ENCODE results near the gene CYB561D2. TPM values are rescaled to one million over a fixed set of nuclear protein-coding genes. Genes with fewer than 3 reads are reported as not detected.

Gene CYB561D2
- polyA plus RNA-seq, 1 donor (not counting 4 experiments of a cell fraction or from before 2014, with no cell fraction given) = 12.3 TPM

- H3K4me3 ChIP-seq (ENCODE audit: control insufficient read depth in 2 of 3, extremely low read depth in 1 of 3, insufficient read depth in 2 of 3, low read depth in 1 of 3, low read length in 3 of 3) = peak overlapping the region; percentile 44 to 74 (median 69)
- H2AFZ ChIP-seq (ENCODE audit: control insufficient read depth, low read length) = peak overlapping the region; percentile 82
- H4K20me1 ChIP-seq (ENCODE audit: control insufficient read depth, extremely low read depth, insufficient read depth, low read length) = no peaks in the 10 kb centered on the region
- H3K79me2 ChIP-seq (ENCODE audit: control insufficient read depth, insufficient read depth, low read length) = peaks cover 24% of the 10 kb centered on the region
- no peaks in the 10 kb centered on the region for H3K36me3 ChIP-seq (ENCODE audit: control insufficient read depth in 2 of 2, extremely low read depth in 1 of 2, insufficient read depth in 2 of 2, low read length in 2 of 2)
- H3K27me3 ChIP-seq (ENCODE audit: control insufficient read depth, extremely low read depth, insufficient read depth, low read length) = no peaks in the 10 kb centered on the region
- H3K4me2 ChIP-seq (ENCODE audit: control insufficient read depth, extremely low read depth, insufficient read depth, low read depth, low read length) = peak overlapping the region; percentile 92
- dilution Hi-C loops (cut with MboI; ENCODE audit: extremely low pct_ligation_motif_present, low sequenced_read_pairs) = no loop called here
- peaks cover 41% of the 10 kb centered on the region for H3K4me1 ChIP-seq (ENCODE audit: control insufficient read depth, extremely low read depth, insufficient read depth, low read length)
- peak overlapping the region; percentile 71 for H3K9ac ChIP-seq (ENCODE audit: control insufficient read depth, extremely low read depth, insufficient read depth, low read length)
- no peaks in the 10 kb centered on the region for H3K9me3 ChIP-seq (ENCODE audit: control insufficient read depth, low read depth, low read length)
- peak overlapping the region; percentile 61 for H3K27ac ChIP-seq (ENCODE audit: control insufficient read depth, insufficient read depth, low read length)
- TF ChIP-seq, protein P1, sequence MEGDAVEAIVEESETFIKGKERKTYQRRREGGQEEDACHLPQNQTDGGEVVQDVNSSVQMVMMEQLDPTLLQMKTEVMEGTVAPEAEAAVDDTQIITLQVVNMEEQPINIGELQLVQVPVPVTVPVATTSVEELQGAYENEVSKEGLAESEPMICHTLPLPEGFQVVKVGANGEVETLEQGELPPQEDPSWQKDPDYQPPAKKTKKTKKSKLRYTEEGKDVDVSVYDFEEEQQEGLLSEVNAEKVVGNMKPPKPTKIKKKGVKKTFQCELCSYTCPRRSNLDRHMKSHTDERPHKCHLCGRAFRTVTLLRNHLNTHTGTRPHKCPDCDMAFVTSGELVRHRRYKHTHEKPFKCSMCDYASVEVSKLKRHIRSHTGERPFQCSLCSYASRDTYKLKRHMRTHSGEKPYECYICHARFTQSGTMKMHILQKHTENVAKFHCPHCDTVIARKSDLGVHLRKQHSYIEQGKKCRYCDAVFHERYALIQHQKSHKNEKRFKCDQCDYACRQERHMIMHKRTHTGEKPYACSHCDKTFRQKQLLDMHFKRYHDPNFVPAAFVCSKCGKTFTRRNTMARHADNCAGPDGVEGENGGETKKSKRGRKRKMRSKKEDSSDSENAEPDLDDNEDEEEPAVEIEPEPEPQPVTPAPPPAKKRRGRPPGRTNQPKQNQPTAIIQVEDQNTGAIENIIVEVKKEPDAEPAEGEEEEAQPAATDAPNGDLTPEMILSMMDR (optimal IDR thresholded peaks at IDR 0.05 in 1 of 3, IDR thresholded peaks at IDR 0.05 in 1 of 3, conservative IDR thresholded peaks at IDR 0.05 in 1 of 3; ENCODE audit: extremely low read depth in 1 of 3, insufficient read depth in 2 of 3, low read length in 3 of 3) = no peak
- no peak for TF ChIP-seq EZH2 (IDR thresholded peaks at IDR 0.05; ENCODE audit: low read length)
- no peak for FAIRE-seq
- no peak for DNase-seq (ENCODE audit: low read depth, low spot score)
- H3K9me1 ChIP-seq (ENCODE audit: control insufficient read depth, extremely low read depth, insufficient read depth, low read length) = no peaks in the 10 kb centered on the region
Measured at GRCh38 chr3:50340147-50340447, 10.6 kb upstream of the CYB561D2 start.

DNA sequence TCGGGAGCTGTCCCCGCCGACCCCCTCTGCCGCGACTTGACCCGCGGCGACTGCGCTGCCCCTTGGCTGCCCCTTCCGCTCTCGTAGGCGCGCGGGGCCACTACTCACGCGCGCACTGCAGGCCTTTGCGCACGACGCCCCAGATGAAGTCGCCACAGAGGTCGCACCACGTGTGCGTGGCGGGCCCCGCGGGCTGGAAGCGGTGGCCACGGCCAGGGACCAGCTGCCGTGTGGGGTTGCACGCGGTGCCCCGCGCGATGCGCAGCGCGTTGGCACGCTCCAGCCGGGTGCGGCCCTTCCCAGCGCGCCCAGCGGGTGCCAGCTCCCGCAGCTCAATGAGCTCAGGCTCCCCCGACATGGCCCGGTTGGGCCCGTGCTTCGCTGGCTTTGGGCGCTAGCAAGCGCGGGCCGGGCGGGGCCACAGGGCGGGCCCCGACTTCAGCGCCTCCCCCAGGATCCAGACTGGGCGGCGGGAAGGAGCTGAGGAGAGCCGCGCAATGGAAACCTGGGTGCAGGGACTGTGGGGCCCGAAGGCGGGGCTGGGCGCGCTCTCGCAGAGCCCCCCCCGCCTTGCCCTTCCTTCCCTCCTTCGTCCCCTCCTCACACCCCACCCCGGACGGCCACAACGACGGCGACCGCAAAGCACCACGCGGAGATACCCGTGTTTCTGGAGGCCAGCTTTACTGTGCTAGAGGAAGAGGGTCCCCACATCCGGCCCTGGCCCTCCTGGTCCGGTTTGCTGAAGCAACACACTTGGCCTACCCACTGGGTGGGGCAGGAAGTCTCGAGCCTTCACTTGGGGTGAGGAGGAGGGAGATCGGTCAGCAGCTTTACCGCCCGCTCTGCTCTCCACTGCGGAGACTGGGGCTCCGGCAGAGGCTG lies 10.0 kb upstream of the CYB561D2 start, which contains the start of gene RASSF1:
Gene RASSF1, minus strand, starts transcription at position 389 of the 882 bp plus-strand sequence. Its CDS starts 31 bp downstream, at position 358.
- no peaks in the 10 kb centered on the region for H3K36me3 ChIP-seq (ENCODE audit: control insufficient read depth in 2 of 2, extremely low read depth in 1 of 2, insufficient read depth in 2 of 2, low read length in 2 of 2)
- no peaks in the 10 kb centered on the region for H3K9me1 ChIP-seq (ENCODE audit: control insufficient read depth, extremely low read depth, insufficient read depth, low read length)
- no peaks in the 10 kb centered on the region for H3K9me3 ChIP-seq (ENCODE audit: control insufficient read depth, low read depth, low read length)
- TF ChIP-seq, protein P1 (optimal IDR thresholded peaks at IDR 0.05 in 1 of 3, IDR thresholded peaks at IDR 0.05 in 1 of 3, conservative IDR thresholded peaks at IDR 0.05 in 1 of 3; ENCODE audit: extremely low read depth in 1 of 3, insufficient read depth in 2 of 3, low read length in 3 of 3) = no peak
- TF ChIP-seq EZH2 (IDR thresholded peaks at IDR 0.05; ENCODE audit: low read length) = no peak
- peak within 1 kb of the TSS; percentile 92 for H3K4me2 ChIP-seq (ENCODE audit: control insufficient read depth, extremely low read depth, insufficient read depth, low read depth, low read length)
- H3K27ac ChIP-seq (ENCODE audit: control insufficient read depth, insufficient read depth, low read length) = peak within 1 kb of the TSS; percentile 61
- dilution Hi-C loops (cut with MboI; ENCODE audit: extremely low pct_ligation_motif_present, low sequenced_read_pairs) = no loop called here
- FAIRE-seq (no peak), DNase-seq (ENCODE audit: low read depth, low spot score) (no peak)
- H3K4me1 ChIP-seq (ENCODE audit: control insufficient read depth, extremely low read depth, insufficient read depth, low read length) = peaks cover 39% of the 10 kb centered on the region
- peak within 1 kb of the TSS; percentile 71 for H3K9ac ChIP-seq (ENCODE audit: control insufficient read depth, extremely low read depth, insufficient read depth, low read length)
- no peaks in the 10 kb centered on the region for H3K27me3 ChIP-seq (ENCODE audit: control insufficient read depth, extremely low read depth, insufficient read depth, low read length)
- peak within 1 kb of the TSS; percentile 44 to 74 (median 69) for H3K4me3 ChIP-seq (ENCODE audit: control insufficient read depth in 2 of 3, extremely low read depth in 1 of 3, insufficient read depth in 2 of 3, low read depth in 1 of 3, low read length in 3 of 3)
- H2AFZ ChIP-seq (ENCODE audit: control insufficient read depth, low read length) = peak within 1 kb of the TSS; percentile 82
- H3K79me2 ChIP-seq (ENCODE audit: control insufficient read depth, insufficient read depth, low read length) = peaks cover 18% of the 10 kb centered on the region
- H4K20me1 ChIP-seq (ENCODE audit: control insufficient read depth, extremely low read depth, insufficient read depth, low read length) = no peaks in the 10 kb centered on the region
